Measurements from ENCODE around the gene MBOAT2. TPM values are rescaled to one million over a fixed set of nuclear protein-coding genes. Genes with fewer than 3 reads are reported as not detected.

The MBOAT2 gene
- total and polyA plus RNA-seq, 2 of the 13 experiments (the other 11 are each of a cell fraction or from before 2014, with no cell fraction given): 0.11 to 0.36 TPM

DNA sequence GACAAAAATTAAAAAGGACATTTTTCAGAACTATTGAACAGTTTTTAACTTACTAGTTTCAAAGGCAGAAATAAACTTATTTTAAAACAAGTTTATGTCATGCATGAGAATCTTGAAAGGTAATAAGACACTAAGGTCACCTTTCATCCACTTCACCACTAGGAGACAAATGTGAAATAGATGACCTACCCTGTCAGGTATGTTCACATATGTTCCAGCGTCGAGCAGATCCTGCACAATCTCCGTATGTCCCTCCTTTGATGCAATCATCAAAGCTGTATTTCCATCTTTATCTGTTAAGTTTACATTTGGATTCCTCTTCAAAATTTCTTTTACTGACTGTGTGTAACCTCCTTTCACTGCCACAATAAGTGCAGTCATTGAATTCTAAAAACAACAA lies 200.7 kb downstream of the MBOAT2 start (continued):
- TF ChIP-seq ZNF790 (CRISPR knock-in tag; IDR thresholded peaks at IDR 0.05; ENCODE audit: borderline replicate concordance): no peak

Other genes starting within 250 kb of the MBOAT2 start
- gene KIDINS220, start 166.1 kb downstream of the MBOAT2 start, total RNA-seq (2016; rRNA removed; fragmentation: Illumina TruSeq; extraction: Trizol): 22.4 and 32.3 TPM in 2 replicates
- 24.3 and 25.2 TPM in 2 replicates for gene KIDINS220, start 166.1 kb downstream of the MBOAT2 start, polyA plus RNA-seq (2011; rRNA removed)
- 7.3 and 7.5 TPM in 2 replicates for gene ASAP2, start 203.1 kb upstream of the MBOAT2 start, total RNA-seq (2016; rRNA removed; fragmentation: Illumina TruSeq; extraction: Trizol)
- gene ASAP2, start 203.1 kb upstream of the MBOAT2 start, polyA plus RNA-seq (2011; rRNA removed): 15.5 and 22.3 TPM in 2 replicates

All from HepG2 (cell line).